Amygdala (tissue), 56 donors: Measurements from ENCODE around the gene COG5.
A peak's percentile ranks its signal among the peaks of the same experiment; 100 is the strongest.

ENCODE experiments used
- DNase-seq, 56 donors: peaks; one replicate each; lab custom pipeline; 2025; lab: John Stamatoyannopoulos, UW

COG5 gene

DNA sequence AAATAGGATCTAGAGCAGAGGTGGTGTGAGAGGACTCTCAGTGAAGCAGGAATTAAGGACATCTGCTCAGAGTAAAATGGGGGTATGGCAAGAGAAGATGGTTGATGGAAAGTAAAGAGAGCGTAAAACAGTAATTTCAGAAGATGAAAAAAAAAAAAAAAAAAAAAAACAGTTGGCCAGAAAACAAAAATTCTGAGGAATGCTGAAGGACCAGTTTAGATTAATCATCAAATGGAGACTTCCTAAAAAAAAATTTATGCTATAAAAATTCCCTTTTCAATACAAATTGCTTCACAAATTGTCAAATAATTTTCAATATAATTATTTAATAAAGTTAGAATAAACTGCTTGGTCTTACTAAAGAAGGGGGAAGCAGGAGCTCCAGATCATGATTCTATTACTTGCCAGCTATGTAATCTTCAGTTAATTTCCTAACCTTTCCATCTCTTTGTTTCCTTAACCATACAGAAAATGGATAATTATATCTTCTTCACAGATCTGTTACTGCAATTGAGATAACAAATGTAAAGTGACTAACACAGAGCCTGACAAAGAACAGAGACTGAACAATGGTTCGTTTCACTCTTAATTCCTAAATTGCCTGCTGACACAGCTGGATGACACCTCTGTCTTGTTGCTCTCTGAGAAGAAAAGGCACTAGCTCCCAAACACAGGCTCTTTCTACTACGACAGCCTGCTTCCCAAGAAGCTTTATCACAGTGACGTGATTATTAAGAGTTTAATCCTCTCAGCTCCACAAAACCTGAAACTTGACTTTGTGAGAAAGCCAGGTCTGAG is 158.8 kb downstream of the COG5 start:
- no peak for DNase-seq

- DNase-seq, result no peak
These were observed 165.6 kb downstream of the COG5 start for GRCh38 chr7:107398161-107398560.

GRCh38 chr7:107396990-107397389 is 166.7 kb downstream of the COG5 start:
- no peak for DNase-seq

DNA sequence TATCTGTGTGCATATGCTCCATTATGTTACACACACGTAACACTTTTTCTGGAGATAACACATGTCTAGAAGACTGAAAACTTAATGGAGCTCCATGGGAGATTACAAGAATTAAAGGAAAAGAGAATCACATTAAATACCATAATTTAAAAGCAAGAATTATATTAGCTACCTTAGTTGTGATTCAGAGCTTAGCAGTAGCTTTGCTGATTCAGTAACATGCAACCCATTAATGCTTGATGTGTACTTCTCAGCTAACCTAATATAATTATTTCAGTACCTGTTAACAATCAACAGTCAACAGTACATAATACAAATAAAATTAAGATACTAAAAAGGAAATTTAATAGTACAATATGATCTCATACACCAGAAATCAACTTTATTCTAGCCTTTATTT is 167.6 kb downstream of the COG5 start:
- no peak for DNase-seq

- DNase-seq, result no peak
These were observed 168.9 kb downstream of the COG5 start for GRCh38 chr7:107394831-107395230.

DNA sequence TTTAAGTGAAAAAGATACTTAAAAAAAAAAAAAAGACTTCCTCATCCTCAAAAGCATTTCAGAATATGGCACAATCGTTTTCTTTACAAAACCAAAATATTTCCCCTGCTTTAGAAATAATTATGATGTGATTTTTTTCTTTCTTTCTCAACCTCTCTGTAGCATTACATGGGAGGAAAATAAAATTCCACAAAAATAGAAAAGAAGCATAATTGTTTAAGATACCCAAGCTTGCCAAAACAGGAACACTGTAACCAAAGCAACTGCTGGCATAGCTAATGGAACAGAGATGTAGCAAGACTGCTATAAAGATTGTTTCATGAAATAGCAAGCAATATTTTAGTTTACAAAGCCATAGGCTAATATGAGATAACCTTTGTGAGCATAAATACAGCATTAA is 169.4 kb downstream of the COG5 start:
- DNase-seq, result no peak

DNA sequence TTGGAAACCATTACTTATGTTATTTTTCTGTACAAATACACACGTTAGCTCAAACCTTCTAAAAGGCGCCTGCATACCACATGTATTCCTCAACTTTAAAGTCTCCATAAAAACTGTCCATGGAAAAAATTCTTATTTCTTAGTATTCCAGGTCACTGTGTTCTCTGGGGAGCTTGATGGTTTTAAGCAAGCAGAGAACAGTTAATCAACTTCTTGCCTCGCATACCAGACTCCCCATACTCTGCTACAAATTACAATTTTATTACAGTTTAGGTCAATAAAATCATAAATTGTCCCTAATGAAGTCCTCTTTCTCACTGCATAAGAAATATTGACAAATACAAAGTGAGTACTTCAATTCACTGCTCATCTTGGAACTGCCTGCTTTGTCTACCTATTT is 170.9 kb downstream of the COG5 start:
- no peak for DNase-seq

DNA sequence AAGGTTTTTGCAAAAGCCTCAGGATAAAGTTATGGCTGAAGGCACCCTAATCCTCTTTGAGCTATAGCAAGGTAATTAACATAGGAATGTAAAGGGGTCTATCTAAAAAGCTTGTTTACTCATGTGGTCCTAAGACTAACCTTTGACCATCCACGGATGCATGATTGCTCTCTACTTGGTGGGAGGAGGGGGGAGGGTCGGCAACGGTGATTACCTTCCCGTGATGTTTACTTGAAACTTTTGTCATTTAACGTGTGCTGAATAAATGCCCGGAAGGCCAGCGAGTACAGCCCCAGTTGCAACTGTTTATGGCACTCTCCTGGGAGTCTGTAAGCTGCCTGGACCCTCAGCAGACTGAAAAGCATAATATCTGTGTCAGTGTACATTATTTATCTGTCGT is 172.8 kb downstream of the COG5 start:
- DNase-seq, result no peak

- DNase-seq, result no peak
These were observed 175.1 kb downstream of the COG5 start for GRCh38 chr7:107388604-107389003.

DNA sequence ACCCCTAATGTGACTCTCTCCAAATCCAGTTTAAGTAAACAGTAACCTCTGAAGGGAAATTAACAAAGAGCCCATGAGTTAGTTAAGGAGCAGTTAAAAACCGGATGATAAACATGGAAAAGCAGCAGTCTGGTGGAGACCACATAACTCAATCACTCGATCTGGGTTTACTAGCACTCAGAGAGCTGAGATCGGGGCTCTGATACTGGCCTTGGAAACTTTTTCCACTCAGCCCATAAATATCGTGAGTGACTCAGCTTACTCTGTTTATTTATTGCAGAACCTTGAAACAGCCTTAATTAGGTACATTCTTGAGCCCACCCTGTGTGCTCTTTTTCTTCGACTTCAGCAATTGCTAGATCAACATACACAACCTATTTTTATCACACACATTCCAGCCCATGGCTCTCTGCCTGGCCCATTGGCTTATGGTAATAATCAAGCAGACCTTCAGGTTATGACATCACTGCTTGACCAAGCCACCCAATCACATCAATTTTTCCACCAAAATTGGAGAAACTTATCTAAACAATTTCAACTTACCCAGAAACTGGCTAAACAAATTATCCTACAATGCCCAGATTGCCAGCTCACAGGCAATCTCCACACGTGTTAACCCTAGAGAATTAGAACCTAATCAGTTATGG is 176.0 kb downstream of the COG5 start:
- no peak for DNase-seq

DNA sequence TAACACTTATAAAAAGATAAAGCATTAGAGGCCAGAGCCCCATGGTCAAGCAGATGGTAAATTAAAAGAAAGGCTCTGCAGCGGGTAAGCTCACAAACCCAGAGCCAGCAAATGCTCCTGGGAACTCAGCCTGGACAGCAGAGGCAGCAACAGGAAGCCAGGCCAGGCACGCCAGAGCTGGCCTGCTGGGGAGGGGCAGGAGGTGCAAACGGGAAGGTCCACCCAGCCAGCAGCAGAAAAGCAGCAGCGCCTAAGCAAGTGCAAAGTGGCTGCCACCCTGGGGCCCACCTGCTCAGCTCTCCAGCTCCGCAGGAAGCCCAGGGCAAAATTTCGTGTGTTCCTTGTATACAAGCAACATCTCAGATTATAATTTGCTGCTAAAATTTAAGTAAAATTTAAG is 176.6 kb downstream of the COG5 start:
- DNase-seq, result peak in 19 of 56 donors; percentile 1 to 53 (median 7)

DNA sequence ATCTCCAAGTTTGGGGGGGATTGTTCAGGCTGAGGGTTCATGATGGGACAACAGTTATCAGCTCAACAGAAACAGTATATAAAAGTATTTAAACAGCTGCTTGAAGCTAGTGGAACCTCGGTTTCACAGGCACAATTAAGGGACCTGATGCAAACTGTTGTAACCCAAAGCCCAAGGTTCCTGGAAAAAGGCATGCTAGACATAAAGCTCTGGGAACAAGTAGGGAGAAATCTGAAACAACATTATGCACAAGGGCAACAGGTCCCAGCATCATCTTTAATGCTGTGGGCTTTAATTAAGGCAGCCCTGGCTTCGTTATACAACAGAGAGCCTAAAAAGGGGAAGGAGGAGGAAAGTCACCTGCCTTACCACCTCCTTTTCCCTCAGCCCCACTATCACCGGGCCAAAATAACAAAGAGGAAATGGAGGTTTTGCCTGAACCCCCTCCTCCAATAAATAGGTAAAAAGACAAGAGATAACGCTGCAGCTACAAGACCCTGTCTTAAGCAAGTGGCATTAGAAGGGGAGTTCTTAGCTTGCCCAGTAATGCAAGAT is 177.1 kb downstream of the COG5 start:
- no peak for DNase-seq

DNA sequence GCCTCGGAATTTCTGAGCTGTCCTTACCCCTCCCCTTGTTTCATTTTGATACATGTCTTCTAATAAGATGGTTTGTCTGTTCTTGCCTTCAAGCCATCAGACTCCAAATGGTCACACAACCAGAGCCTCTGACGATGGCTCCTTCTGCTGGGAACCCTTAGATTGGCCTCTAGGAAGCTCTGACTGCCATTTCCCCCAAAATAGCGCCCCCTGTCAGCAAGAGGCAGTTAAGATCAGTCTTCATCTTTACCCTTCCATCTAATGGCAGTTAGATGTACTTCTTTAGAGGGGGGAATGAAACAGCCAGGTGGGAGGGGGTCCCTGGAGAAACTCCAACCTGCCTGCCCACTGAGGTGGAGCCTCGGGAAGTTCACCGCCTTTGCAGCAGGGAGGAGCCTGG is 179.7 kb downstream of the COG5 start:
- no peak for DNase-seq

GRCh38 chr7:107383203-107383602 is 180.5 kb downstream of the COG5 start:
- DNase-seq, result no peak

- DNase-seq, result no peak
These were observed 182.3 kb downstream of the COG5 start for GRCh38 chr7:107381453-107381852.

DNA sequence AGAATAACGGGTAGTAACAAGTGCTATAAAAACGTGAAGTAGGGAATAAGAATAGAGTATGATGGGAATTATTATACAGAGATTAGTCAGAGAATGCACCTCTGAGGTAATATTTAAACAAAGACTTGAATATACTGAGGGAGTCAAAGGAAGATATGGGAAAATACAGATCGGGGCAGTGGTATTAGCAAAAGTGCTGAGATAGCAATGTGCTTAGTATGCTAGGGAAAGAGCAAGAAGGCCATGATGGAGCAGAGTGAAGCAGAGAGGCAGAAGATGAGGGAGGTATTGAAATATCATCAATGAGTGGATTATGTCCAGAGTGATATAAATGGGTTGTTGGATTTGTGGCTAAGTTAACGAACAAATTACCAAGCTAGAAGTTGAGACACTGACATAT is 190.4 kb downstream of the COG5 start:
- DNase-seq, result no peak

DNA sequence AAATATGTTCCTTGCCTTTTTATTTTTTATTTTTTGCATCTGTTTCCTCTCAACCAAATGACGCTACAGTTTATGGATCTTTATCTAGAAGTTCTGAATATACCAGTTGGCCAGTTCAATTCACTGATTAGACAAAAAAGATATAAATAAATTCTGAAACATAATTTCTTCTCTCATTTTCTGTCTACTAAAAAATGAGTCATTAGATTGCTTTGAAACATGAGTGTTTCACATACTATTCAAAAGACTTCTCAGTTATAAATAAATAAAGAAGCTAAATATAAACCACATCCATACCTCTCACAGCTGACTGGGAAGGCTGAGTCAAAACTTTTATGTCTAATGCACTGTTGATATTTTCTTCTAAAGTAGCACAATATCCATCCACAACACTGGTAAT is 191.4 kb downstream of the COG5 start:
- no peak for DNase-seq

DNA sequence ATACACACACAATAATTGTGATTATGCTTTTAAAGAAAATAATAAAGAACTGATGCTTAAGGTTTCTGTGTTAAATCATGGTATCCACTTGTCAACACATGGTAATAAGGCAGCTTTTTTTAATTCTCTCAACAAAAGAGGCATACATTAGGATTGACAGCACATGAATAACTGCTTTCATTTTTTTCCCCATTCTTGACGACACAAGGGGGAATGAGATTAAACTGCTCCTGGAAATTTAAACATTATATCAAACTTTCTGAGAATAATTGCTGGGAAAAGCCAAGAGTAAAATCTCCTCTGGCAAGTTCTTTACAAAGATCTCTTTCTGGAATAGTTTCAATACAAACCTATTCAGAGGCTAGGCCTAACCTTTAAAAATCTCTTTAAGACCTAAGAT is 192.9 kb downstream of the COG5 start:
- no peak for DNase-seq

GRCh38 chr7:107364787-107365186 is 198.9 kb downstream of the COG5 start:
- DNase-seq, result no peak

DNA sequence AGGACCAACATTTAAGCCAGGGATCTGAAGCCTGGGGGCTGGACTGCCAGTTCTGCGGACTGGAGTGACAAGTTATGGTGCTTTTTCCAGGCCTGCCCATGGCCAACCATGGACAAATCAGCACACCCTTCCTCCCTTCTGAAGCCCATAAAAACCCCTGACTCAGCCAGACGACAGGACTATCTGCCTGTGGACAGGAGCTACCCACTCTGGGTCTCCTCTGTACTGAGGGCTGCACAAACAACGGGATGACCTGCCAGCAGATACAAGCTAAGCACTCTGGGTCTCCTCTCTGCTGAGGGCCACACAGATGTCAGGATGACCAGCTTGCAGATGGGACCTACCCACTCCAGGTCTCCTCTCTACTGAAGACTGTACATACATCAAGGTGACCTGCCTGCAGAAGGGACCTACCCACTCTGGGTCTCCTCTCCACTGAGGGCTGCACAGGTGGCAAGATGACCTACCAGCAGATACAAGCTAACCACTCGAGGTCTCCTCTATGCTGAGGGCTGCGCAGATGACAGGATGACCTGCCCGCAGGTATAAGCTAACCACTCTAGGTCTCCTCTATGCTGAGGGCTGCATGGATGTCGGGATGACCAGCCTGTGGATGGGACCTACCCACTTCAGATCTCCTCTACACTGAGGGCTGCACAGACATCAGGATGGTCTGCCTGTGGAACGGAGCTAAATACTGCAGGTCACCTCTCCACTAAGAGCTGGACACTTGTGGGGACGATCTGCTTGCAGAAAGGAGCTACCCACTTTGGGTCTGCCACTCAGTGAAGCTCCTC is 204.0 kb downstream of the COG5 start:
- DNase-seq, result no peak

DNA sequence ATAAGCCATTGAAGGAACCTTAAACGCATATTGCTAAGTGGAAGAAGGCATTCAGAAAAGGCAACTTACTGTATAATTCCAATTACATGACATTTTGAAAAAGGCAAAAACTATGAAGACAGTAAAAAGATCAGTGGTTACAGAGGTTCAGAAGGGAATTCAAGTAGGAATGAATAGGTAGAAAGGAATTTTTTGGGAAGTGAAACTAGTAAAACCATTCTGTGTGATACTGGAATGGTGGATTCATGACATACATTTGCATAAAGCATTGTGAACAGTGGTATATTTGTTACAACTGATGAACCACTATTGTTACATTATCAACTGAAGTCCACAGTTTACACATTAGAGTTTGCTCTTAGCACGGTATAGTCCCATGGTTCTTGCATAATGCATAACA is 208.1 kb downstream of the COG5 start:
- no peak for DNase-seq
